GM18507 (cell line): ENCODE results near the gene SARS2.

Experiments
- DNase-seq: peaks from one replicate; pipeline ENCODE4 v3.0.0; 2011; ENCODE audit warnings: low read depth; ENCODE audit not compliant: insufficient read length; ENCODE audit errors: extremely low spot score
- FAIRE-seq: peaks from 2 replicates; lab custom pipeline; 2011; peaks lifted over from hg19 to GRCh38; lab: Jason Lieb, UNC

The SARS2 gene

DNA sequence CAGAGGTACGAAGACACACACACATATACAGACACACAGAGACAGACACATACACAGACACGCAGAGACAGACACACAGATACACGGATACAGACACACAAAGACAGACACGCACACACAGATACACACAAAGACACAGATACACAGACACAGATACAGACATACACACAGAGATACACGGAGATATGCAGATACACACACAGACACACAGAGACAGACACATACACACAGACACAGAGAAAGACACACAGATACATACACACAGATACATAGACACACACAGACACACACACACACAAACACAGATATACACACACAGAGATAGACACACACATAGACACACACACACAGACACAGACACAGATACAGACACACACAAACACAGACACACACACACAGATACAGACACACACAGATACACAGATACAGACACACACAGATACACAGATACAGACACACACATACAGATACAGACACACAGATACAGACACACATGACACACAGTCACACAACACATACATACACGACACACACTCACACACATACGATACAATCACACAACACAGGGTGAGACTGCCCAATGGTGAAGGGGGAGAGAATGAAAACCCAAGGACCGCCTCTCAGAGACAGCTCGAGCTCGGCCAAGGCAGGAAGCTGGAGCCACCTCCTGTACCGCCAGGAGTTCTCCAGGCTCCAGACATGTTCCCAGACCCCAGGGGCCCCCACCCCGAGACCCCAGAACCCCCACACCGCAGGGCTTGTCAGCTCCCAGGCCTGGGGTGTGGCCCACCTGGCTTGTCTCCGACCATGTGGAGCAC lies 9.8 kb downstream of the SARS2 start:
- no peak for DNase-seq
- no peak for FAIRE-seq

DNA sequence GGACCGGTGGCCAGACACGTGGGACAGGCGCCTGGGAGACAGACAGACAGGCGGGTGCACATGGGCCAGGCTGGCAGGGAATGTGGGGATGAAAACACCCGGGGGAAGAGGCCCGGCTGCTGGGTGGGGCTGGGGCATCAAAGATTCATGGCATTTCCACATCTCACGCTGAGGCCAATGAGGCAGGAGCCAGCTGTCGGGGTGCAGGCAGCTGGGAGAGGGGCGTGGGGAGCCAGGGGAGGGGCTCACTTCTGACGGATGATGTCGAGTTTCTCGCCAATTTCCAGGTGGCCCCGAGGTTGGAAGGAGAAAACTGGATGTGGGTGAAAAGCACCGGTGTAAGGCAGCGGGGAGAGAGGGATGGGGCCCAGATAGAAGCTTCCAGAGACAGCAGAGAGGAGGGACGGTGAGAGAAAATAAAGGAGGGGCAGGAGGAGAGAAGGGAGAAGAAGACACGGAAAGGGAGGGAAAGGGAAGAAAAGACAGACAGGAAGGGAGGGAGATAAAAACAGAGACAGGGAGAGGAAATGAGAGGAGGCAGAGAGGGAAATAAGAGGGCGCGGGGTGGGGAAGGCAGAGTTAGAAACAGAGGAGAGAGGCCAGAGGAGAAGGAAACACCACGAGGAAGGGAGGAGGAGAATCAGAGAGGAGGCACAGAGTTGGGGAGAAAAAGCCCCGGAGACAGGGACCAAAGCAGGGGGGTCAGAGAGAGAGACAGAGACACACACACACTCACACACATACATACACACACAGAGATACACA lies 10.5 kb downstream of the SARS2 start:
- FAIRE-seq: no peak

GRCh38 chr19:38918526-38918925 lies 12.0 kb downstream of the SARS2 start:
- FAIRE-seq: no peak
- DNase-seq: no peak

More for the DNA sequence above, 10.5 kb downstream of the SARS2 start:
- no peak for DNase-seq

DNA sequence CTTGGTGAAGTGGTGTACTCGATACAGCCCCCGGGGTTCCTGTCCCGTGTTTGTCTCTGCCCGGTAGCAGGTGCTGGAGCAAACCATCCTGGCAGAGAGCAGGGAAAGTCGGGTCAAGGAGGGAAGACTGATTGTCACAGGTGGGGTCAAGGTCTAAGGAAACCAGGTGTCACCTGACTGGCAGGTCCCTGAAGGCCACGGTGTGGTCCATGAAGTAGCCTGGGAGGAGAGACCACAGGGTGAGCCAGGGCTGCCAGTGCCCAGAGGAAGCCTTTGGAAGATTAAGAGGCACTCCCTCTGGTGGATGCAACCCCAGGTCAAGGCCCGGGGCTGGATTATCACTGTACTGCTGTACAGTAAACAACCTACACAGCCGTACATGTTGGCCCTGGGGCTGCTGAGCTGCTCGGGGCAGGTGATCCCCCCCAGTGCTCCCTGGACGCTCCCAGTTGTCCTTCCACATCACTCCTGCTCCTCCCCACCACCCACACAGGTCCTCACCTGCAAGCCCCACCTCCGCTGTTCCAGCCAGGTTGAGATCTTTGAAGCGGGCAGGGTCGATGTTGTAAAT lies 12.6 kb downstream of the SARS2 start:
- FAIRE-seq: no peak
- DNase-seq: no peak

GRCh38 chr19:38917516-38917915 lies 13.0 kb downstream of the SARS2 start:
- DNase-seq (no peak), FAIRE-seq (no peak)

DNA sequence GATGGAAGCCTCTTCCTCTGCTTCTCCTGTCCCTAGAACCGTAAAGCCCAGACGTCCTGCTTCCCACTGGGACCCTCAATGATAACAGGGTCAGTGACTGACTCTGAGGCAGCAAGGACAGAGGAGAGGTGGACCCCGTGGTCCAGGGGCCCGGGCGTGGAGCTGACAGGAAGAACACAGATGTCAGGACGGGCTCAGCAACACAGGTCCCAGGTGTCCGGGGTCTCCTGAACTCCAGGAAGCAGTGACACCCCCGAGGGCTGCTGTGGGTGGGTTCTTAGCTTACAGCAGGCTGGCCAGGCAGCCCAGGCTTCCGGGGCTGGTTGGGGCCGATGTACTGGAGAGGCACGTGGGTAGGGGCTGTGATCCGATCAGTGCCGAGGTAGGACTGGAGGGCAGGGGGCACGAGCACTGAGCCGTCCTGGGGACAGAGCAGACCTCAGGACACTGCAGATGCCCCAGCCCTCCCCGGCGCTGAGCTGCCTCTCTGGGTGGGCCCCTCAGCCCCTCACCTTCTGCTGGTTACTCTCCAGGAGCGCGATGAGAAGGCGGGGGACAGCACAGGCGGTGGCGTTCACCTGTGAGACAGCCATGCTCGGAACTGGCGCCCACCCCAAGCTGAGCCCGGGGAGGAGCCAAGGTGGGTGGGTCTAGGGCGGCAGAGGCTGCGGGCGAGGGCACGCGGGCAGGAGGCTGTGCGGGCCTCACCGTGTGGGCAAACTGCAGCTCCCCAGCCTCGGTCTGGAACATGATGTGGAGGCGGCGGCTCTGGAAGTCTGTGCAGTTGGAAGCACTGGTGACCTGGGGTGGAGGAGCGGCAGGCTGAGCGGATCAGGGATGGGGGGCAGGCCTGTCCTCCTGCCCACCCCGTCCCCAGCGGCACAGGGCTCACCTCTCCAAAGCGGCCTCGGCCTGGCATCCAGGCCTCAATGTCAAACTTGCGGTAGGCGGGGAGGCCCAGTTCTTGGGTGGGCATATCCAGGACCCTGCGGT lies 14.9 kb downstream of the SARS2 start:
- DNase-seq (no peak), FAIRE-seq (no peak)

GRCh38 chr19:38913958-38914357 lies 16.6 kb downstream of the SARS2 start:
- no peak for DNase-seq
- no peak for FAIRE-seq

- DNase-seq (no peak), FAIRE-seq (no peak)
Observed at GRCh38 chr19:38912600-38913514, 17.7 kb downstream of the SARS2 start.

- FAIRE-seq: no peak
- no peak for DNase-seq
Observed at GRCh38 chr19:38911388-38912001, 19.1 kb downstream of the SARS2 start.

- no peak for DNase-seq
- FAIRE-seq: no peak
Observed at GRCh38 chr19:38910488-38910887, 20.1 kb downstream of the SARS2 start.

GRCh38 chr19:38908911-38909310 lies 21.7 kb downstream of the SARS2 start:
- FAIRE-seq: no peak
- no peak for DNase-seq

- FAIRE-seq (no peak), DNase-seq (no peak)
Observed at GRCh38 chr19:38907670-38908069, 22.9 kb downstream of the SARS2 start.

GRCh38 chr19:38907227-38907626 lies 23.3 kb downstream of the SARS2 start:
- no peak for FAIRE-seq
- no peak for DNase-seq

DNA sequence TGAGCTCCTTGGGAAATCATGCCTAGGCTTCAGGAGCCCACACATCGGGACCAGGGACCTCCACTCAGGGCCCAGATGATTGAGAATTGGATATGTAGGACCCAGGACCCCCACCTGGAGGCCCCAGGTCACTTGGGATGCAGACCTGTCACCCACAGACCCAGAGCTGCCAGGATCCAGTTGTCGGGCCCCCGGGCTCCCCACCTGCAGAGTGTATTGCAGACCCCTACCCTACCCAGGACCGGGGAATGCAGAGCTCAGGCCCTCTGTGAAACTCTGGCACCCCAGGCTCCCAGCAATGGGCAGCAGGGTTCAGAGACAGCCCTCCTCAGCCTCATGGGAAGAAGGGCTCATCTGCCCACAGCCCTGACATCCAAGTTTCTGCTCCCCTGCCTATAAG lies 24.9 kb downstream of the SARS2 start:
- FAIRE-seq (no peak), DNase-seq (no peak)

GRCh38 chr19:38904581-38905539 lies 25.7 kb downstream of the SARS2 start:
- DNase-seq (no peak), FAIRE-seq (no peak)

DNA sequence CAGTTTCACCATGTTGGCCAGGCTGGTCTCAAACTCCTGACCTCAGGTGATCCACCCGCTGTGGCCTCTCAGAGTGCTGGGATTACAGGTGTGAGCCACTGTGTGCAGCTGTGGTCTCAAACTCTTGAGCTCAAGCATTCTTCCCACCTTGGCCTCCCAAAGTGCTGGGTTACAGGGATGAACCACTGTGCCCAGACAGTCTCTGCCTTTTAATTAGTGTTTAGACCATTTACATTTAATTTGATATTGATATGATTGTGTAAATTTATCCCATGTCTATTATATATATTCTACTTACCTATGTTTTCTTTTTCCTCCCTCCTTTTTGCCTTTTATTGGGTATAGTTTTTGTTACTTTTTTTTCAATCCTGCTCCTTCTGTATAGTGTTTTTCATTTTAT lies 28.9 kb downstream of the SARS2 start:
- DNase-seq (no peak), FAIRE-seq (no peak)

- FAIRE-seq (no peak), DNase-seq (no peak)
Observed at GRCh38 chr19:38900743-38901190, 29.8 kb downstream of the SARS2 start.
